Gastrocnemius medialis (tissue), 4 donors: Measurements from ENCODE around the gene HDAC4. TPM values are rescaled to one million over a fixed set of nuclear protein-coding genes. Genes with fewer than 3 reads are reported as not detected.

ENCODE experiments used
- ATAC-seq, 2 donors: fragments of 150-250 bp; one replicate each; pipeline ENCODE4 v1.9.1; 2016
- DNase-seq, 2 donors: peaks; one replicate each; pipeline ENCODE4 v3.0.0-alpha.2; 2019
- H3K27ac ChIP-seq, 4 donors: fragments of 200-600 bp; sonication (generic); 1 replicate in 1 of 4; 2 replicates in 3 of 4; pipeline ENCODE4 v1.5.1; 2016 to 2018; ENCODE audit warnings: mild to moderate bottlenecking in 2 of 4, moderate library complexity in 1 of 4
- H3K27me3 ChIP-seq, 3 donors: fragments of 200-600 bp; sonication (generic) in 2 of 3; 1 replicate in 1 of 3; 2 replicates in 2 of 3; pipeline versions ENCODE4 v1.5.1 to v1.6.0; 2016 to 2019; ENCODE audit warnings: mild to moderate bottlenecking in 1 of 3, moderate library complexity in 1 of 3
- H3K36me3 ChIP-seq, 2 donors: fragments of 200-600 bp; sonication (generic) in 1 of 2; one replicate each; pipeline ENCODE4 v1.5.1; 2017 to 2018
- H3K4me1 ChIP-seq, 2 donors: fragments of 200-600 bp; sonication (generic) in 1 of 2; one replicate each; pipeline ENCODE4 v1.5.1; 2016 to 2017; ENCODE audit warnings: mild to moderate bottlenecking in 2 of 2
- H3K4me3 ChIP-seq, 4 donors: fragments of 200-600 bp; sonication (generic) in 3 of 4; 1 replicate in 1 of 4; 2 replicates in 3 of 4; pipeline ENCODE4 v1.5.1; 2016 to 2019; ENCODE audit warnings: mild to moderate bottlenecking in 2 of 4
- H3K9me3 ChIP-seq, 3 donors: fragments of 200-600 bp; sonication (generic) in 2 of 3; 1 replicate in 1 of 3; 2 replicates in 2 of 3; pipeline ENCODE4 v1.5.1; 2016 to 2019
- CTCF ChIP-seq, 5 experiments: fragments of 450-650 bp in 3 of 5; fragments of 200-600 bp in 2 of 5; sonication (generic) in 2 of 5; IDR thresholded peaks in 4 of 5; conservative IDR thresholded peaks in 1 of 5; 1 replicate in 4 of 5; 2 replicates in 1 of 5; pipeline ENCODE4 v1.5.1; 2016 to 2019; ENCODE audit warnings: antibody characterized with exemption in 5 of 5, mild to moderate bottlenecking in 3 of 5, moderate library complexity in 3 of 5
- POLR2A ChIP-seq, 2 donors: fragments of 450-650 bp; IDR thresholded peaks; one replicate each; pipeline ENCODE4 v1.6.1; 2017; ENCODE audit warnings: antibody characterized with exemption in 2 of 2, mild to moderate bottlenecking in 2 of 2, moderate library complexity in 2 of 2
- in situ Hi-C, 4 donors: fragments of 200-750 bp; cut with MboI; loops; one replicate each; pipeline versions ENCODE4 v1.15.0 to v1.8.0; 2017; ENCODE audit warnings: low sequenced_read_pairs in 4 of 4
- intact Hi-C: fragments of 100-400 bp; cut with DNase I; formaldehyde crosslinking; loops from one replicate; pipeline ENCODE4 v1.15.1; 2023; ENCODE audit warnings: low total_unique reads
- total RNA-seq, 4 donors: library from RNA; depleted of rRNA; stranded (reverse); fragments of >200 nt; gene quantifications; one replicate each; pipeline versions ENCODE4 v1.1.0 to v1.2.3, GENCODE V29; 2016

Gene HDAC4
- total RNA-seq, 4 donors from 2014 or later = 23.6 to 257 (median 119) TPM

GRCh38 chr2:239297142-239298004, 103.4 kb downstream of the HDAC4 start:
- DNase-seq (peak; percentile 26 to 76), ATAC-seq (peak in 1 of 2 donors; percentile 13)
- peak overlapping the region; percentile 94 to 99 (median 98) for H3K27ac ChIP-seq
- TF ChIP-seq CTCF (IDR thresholded peaks at IDR 0.05 in 4 of 5, conservative IDR thresholded peaks at IDR 0.05 in 1 of 5) (no peak), POLR2A (IDR thresholded peaks at IDR 0.05) (peak in 1 of 2 donors; percentile 41)
- H3K9me3 ChIP-seq = no peaks in the 10 kb centered on the region
- peaks cover 92 to 94% of the 10 kb centered on the region in 2 donors for H3K4me1 ChIP-seq
- no peaks in the 10 kb centered on the region for H3K36me3 ChIP-seq
- in situ Hi-C loops = no loop called here
- H3K4me3 ChIP-seq = peak overlapping the region in 2 of 4 donors; percentile 11 to 22
- H3K27me3 ChIP-seq = no peaks in the 10 kb centered on the region
- intact Hi-C loops = no loop called here

- DNase-seq (peak in 1 of 2 donors; percentile 10), ATAC-seq (no peak)
- Histone ChIP-seq H3K9me3 (no peaks in the 10 kb centered on the region), H3K27ac (peak overlapping the region; percentile 94 to 99 (median 98)), H3K4me3 (no peak overlapping the region), H3K4me1 (peaks cover 93 to 96% of the 10 kb centered on the region in 2 donors), H3K27me3 (no peaks in the 10 kb centered on the region), H3K36me3 (no peaks in the 10 kb centered on the region)
- in situ Hi-C loops = no loop called here
- intact Hi-C loops = no loop called here
- TF ChIP-seq CTCF (IDR thresholded peaks at IDR 0.05 in 4 of 5, conservative IDR thresholded peaks at IDR 0.05 in 1 of 5) (no peak), POLR2A (IDR thresholded peaks at IDR 0.05) (no peak)
These were observed 104.5 kb downstream of the HDAC4 start for GRCh38 chr2:239296020-239296932.

- no peak overlapping the region for H3K4me3 ChIP-seq
- intact Hi-C loops = no loop called here
- in situ Hi-C loops = no loop called here
- no peaks in the 10 kb centered on the region for H3K9me3 ChIP-seq
- H3K27ac ChIP-seq = peak overlapping the region; percentile 94 to 99 (median 98)
- TF ChIP-seq POLR2A (IDR thresholded peaks at IDR 0.05) = no peak
- TF ChIP-seq CTCF (IDR thresholded peaks at IDR 0.05 in 4 of 5, conservative IDR thresholded peaks at IDR 0.05 in 1 of 5) = no peak
- no peaks in the 10 kb centered on the region for H3K27me3 ChIP-seq
- ATAC-seq = no peak
- H3K4me1 ChIP-seq = peaks cover 92 to 96% of the 10 kb centered on the region in 2 donors
- H3K36me3 ChIP-seq = no peaks in the 10 kb centered on the region
- no peak for DNase-seq
These were observed 105.3 kb downstream of the HDAC4 start for GRCh38 chr2:239295377-239296019.

GRCh38 chr2:239294571-239295054, 106.2 kb downstream of the HDAC4 start:
- no peak overlapping the region for H3K4me3 ChIP-seq
- H3K4me1 ChIP-seq = peaks cover 92 to 96% of the 10 kb centered on the region in 2 donors
- H3K36me3 ChIP-seq = no peaks in the 10 kb centered on the region
- DNase-seq = peak in 1 of 2 donors; percentile 14
- no peak for ATAC-seq
- no peaks in the 10 kb centered on the region for H3K9me3 ChIP-seq
- intact Hi-C loops = loop anchor here (5.0 kb wide), 1 partner anchor 47 kb away; no protein-coding TSS in a partner anchor
- TF ChIP-seq CTCF (IDR thresholded peaks at IDR 0.05 in 4 of 5, conservative IDR thresholded peaks at IDR 0.05 in 1 of 5) (no peak), POLR2A (IDR thresholded peaks at IDR 0.05) (no peak)
- in situ Hi-C loops = no loop called here
- H3K27me3 ChIP-seq = no peaks in the 10 kb centered on the region
- H3K27ac ChIP-seq = peak overlapping the region; percentile 94 to 99 (median 98)
